HepG2 (cell line): ENCODE data around the gene CDCA5. TPM values are rescaled to one million over a fixed set of nuclear protein-coding genes. Genes with fewer than 3 reads are reported as not detected.

Experiments
- DPF2 ChIP-seq: sonication (generic); formaldehyde crosslinking; IDR thresholded peaks from 2 replicates; pipeline ENCODE4 v1.4.0; 2020; ENCODE audit warnings: mild to moderate bottlenecking, low read depth, missing genetic modification reagents, borderline replicate concordance
- ETV5 ChIP-seq: IDR thresholded peaks from 2 replicates; pipeline ENCODE4 v1.6.1; 2018; ENCODE audit warnings: missing biosample characterization, missing genetic modification reagents, inconsistent platforms, borderline replicate concordance
- FOXJ3 ChIP-seq: sonication (generic); formaldehyde crosslinking; IDR thresholded peaks from 2 replicates; pipeline ENCODE4 v1.4.0; 2020; ENCODE audit warnings: missing genetic modification reagents, mild to moderate bottlenecking, borderline replicate concordance
- FUBP1 ChIP-seq: sonication (generic); formaldehyde crosslinking; IDR thresholded peaks from 2 replicates; pipeline ENCODE4 v1.5.1; 2020; ENCODE audit warnings: missing genetic modification reagents, mild to moderate bottlenecking, borderline replicate concordance
- GABPA ChIP-seq, 2 experiments: IDR thresholded peaks; 2 replicates each; pipeline ENCODE4 v1.6.1; 2011 to 2016; ENCODE audit warnings: low read depth in 2 of 2, low read length in 1 of 2, missing biosample characterization in 1 of 2, missing genetic modification characterization in 1 of 2
- GTF3A ChIP-seq: sonication (generic); formaldehyde crosslinking; conservative IDR thresholded peaks from 2 replicates; pipeline ENCODE4 v1.4.0; 2020; ENCODE audit warnings: mild to moderate bottlenecking, missing genetic modification reagents
- NFRKB ChIP-seq: fragments of 450-650 bp; IDR thresholded peaks from 2 replicates; pipeline ENCODE4 v1.6.1; 2017
- NR1H2 ChIP-seq: sonication (generic); formaldehyde crosslinking; IDR thresholded peaks from 2 replicates; pipeline ENCODE4 v1.8.1; 2022; ENCODE audit warnings: low read depth, missing genetic modification reagents, borderline replicate concordance
- NR3C1 ChIP-seq: sonication (generic); formaldehyde crosslinking; IDR thresholded peaks from 2 replicates; pipeline ENCODE4 v1.4.0; 2020; ENCODE audit warnings: missing genetic modification reagents
- REST ChIP-seq, 2 experiments: IDR thresholded peaks; 2 replicates each; pipeline ENCODE4 v1.6.1; 2011 to 2012; ENCODE audit warnings: low read length in 2 of 2, borderline replicate concordance in 1 of 2, low read depth in 1 of 2, mild to moderate bottlenecking in 1 of 2, moderate library complexity in 1 of 2
- SMAD1 ChIP-seq: sonication (generic); formaldehyde crosslinking; IDR thresholded peaks from 2 replicates; pipeline ENCODE4 v1.4.0; 2020; ENCODE audit warnings: missing genetic modification reagents, low read depth, mild to moderate bottlenecking, borderline replicate concordance
- SRF ChIP-seq: IDR thresholded peaks from 2 replicates; pipeline ENCODE4 v1.6.1; 2011; ENCODE audit warnings: mild to moderate bottlenecking, low read depth, low read length, moderate library complexity
- SSRP1 ChIP-seq: IDR thresholded peaks from 2 replicates; pipeline ENCODE4 v1.6.1; 2016; ENCODE audit warnings: control low read depth
- TARDBP ChIP-seq: sonication (generic); formaldehyde crosslinking; IDR thresholded peaks from 2 replicates; pipeline ENCODE4 v1.8.0; 2022; ENCODE audit warnings: mild to moderate bottlenecking, missing genetic modification reagents
- ZFP36 ChIP-seq: fragments of 150-350 bp; IDR thresholded peaks from 2 replicates; pipeline ENCODE4 v1.6.1; 2018; ENCODE audit warnings: borderline replicate concordance, low read length, low read depth; ENCODE audit not compliant: partially characterized antibody
- ZNF331 ChIP-seq: sonication (generic); formaldehyde crosslinking; IDR thresholded peaks from 2 replicates; pipeline ENCODE4 v1.4.0; 2020; ENCODE audit warnings: missing genetic modification reagents
- ZNF512 ChIP-seq: sonication (generic); formaldehyde crosslinking; IDR thresholded peaks from 2 replicates; pipeline ENCODE4 v1.4.0; 2020; ENCODE audit warnings: mild to moderate bottlenecking, missing genetic modification reagents
- ZNF550 ChIP-seq: sonication (generic); formaldehyde crosslinking; IDR thresholded peaks from 2 replicates; pipeline ENCODE4 v1.4.0; 2020; ENCODE audit warnings: mild to moderate bottlenecking, missing genetic modification reagents, borderline replicate concordance
- ZNF770 ChIP-seq: sonication (generic); formaldehyde crosslinking; IDR thresholded peaks from 2 replicates; pipeline ENCODE4 v1.5.0; 2020; ENCODE audit warnings: mild to moderate bottlenecking, missing genetic modification reagents
- ZNF850 ChIP-seq: sonication (generic); formaldehyde crosslinking; conservative IDR thresholded peaks from 2 replicates; pipeline ENCODE4 v1.9.0; 2021; ENCODE audit warnings: mild to moderate bottlenecking, missing genetic modification reagents
- polyA plus RNA-seq, 8 experiments: library from polyadenylated mRNA; depleted of rRNA in 3 of 8; stranded (reverse) in 7 of 8; unstranded in 1 of 8; fragments of >200 nt; fragmentation: Illumina TruSeq in 4 of 8; extraction: Trizol in 4 of 8; gene quantifications; 2 replicates each; pipeline versions ENCODE4 v1.2.1 to v1.2.3, GENCODE V29; 2011 to 2016; ENCODE audit warnings: low read depth in 4 of 8, missing spikeins in 1 of 8, mixed read lengths in 1 of 8; ENCODE audit not compliant: insufficient read depth in 1 of 8
- total RNA-seq, 5 experiments: library from RNA; depleted of rRNA; stranded (reverse); fragments of >200 nt; fragmentation: Illumina TruSeq; extraction: Trizol; gene quantifications; 2 replicates each; pipeline ENCODE4 v1.2.3, GENCODE V29; 2016; ENCODE audit warnings: low read depth in 1 of 5

The CDCA5 gene
- total and polyA plus RNA-seq, 2 of the 13 experiments (the other 11 are each of a cell fraction or from before 2014, with no cell fraction given) = 13.5 to 50.6 TPM

- TF ChIP-seq REST (IDR thresholded peaks at IDR 0.05; ENCODE audit: borderline replicate concordance in 1 of 2, low read depth in 1 of 2, low read length in 2 of 2) (no peak), ETV5 (no peak), GABPA (IDR thresholded peaks at IDR 0.05; ENCODE audit: low read depth, low read length) (no peak), GABPA (CRISPR knock-in tag; IDR thresholded peaks at IDR 0.05; ENCODE audit: low read depth) (no peak), SRF (no peak), ZNF770 (CRISPR knock-in tag) (no peak), GTF3A (CRISPR knock-in tag) (no peak), NR3C1 (CRISPR knock-in tag) (no peak), ZNF331 (CRISPR knock-in tag) (no peak), NFRKB (no peak), NR1H2 (CRISPR knock-in tag) (no peak), DPF2 (CRISPR knock-in tag) (no peak), TARDBP (CRISPR knock-in tag) (no peak), ZFP36 (no peak), ZNF850 (CRISPR knock-in tag) (no peak), SSRP1 (CRISPR knock-in tag) (no peak), ZNF512 (no peak), ZNF550 (CRISPR knock-in tag) (0 out of 2 replicates have a peak, but pooled peaks have one; percentile 38), SMAD1 (CRISPR knock-in tag) (no peak), FOXJ3 (CRISPR knock-in tag) (no peak), FUBP1 (no peak)
Measured at GRCh38 chr11:65059959-65060824, 23.6 kb downstream of the CDCA5 start (continued).
